ENCODE data around the gene APCDD1.
"Not testable (repeated sequence)": the region's sequence is repeated elsewhere in the genome, so short reads cannot be mapped to it uniquely, and the experiment has no call there.

Gene APCDD1

GRCh38 chr18:10530002-10530401 is 75.6 kb downstream of the APCDD1 start:
- ATAC-seq: no peak

- ATAC-seq: peak; percentile 77 to 80
These were observed 76.4 kb downstream of the APCDD1 start for GRCh38 chr18:10530852-10531251.

GRCh38 chr18:10533111-10533510 is 78.7 kb downstream of the APCDD1 start:
- no peak for ATAC-seq

- ATAC-seq: no peak
These were observed 81.8 kb downstream of the APCDD1 start for GRCh38 chr18:10536280-10536679.

- ATAC-seq: no peak
These were observed 83.3 kb downstream of the APCDD1 start for GRCh38 chr18:10537765-10538164.

GRCh38 chr18:10539124-10539523 is 84.7 kb downstream of the APCDD1 start:
- ATAC-seq: not testable (repeated sequence)
